ENCODE data around the gene MYOM1. TPM values are rescaled to one million over a fixed set of nuclear protein-coding genes. Genes with fewer than 3 reads are reported as not detected.

Gene MYOM1
- total RNA-seq, 1 experiment from 2014 or later = 0.07 TPM

DNA sequence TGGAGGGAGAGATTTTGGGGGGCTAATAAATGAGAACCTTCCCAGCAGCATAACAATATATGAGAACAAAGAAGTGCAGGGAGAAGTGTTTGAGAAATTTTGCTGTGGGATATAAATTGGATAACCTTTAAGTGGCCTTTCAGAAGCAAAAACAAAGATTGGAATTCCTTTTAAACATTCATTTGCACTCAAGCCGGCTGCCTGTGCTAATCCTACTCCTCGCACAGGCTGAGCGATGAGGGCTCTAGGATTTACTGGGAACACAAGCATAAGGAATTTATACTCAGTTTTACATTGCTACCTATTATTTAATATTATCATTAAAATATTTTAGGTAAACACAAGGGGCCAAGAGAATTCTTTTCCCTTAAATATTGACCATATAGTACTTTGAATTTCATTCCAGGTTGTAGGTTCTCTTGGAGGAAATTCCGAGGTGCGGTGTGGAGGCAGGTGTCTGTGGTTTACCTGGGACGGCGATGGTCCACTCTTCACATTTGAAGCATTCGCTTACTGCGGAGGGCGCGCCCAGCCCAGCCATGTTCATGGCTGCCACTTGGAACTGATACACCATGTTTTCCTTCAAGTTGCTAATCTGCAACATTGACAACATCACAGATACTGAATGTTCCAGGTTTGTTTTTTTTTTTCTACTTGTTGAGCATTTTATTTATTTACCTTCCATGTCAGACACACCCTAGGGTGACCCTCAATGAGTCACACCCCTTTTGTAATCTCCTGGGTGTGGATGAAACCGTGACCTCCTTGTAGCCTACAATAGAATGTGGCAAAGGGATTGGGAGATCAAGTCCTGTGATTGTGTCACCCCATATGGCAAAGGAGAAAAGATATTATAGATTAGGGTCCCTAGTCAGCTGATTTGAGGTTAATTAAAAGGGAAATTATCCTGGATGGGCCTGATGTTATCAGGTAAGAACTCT, 100.1 kb downstream of the MYOM1 start:
- H3K27me3 ChIP-seq (ENCODE audit: low read length) = no peaks in the 10 kb centered on the region
- H3K4me3 ChIP-seq (ENCODE audit: low read length) = no peak overlapping the region
- peak; percentile 84 for DNase-seq
- BruUV-seq (replicated peaks) = no TSS peak
- intact Hi-C loops (cut with micrococcal nuclease) = loop anchor here (5.0 to 10.0 kb wide), 2 partner anchors 102 to 335 kb away; partner anchors contain the start of gene TGIF1
- no peaks in the 10 kb centered on the region for H3K36me3 ChIP-seq (ENCODE audit: low read depth, low read length)
- H3K27ac ChIP-seq (ENCODE audit: low read length) = peak overlapping the region; percentile 38
- no peak overlapping the region for H2AFZ ChIP-seq (ENCODE audit: low read length)
- H3K9ac ChIP-seq (ENCODE audit: low read length) = no peak overlapping the region; the same call in 1 of the 2 replicates
- POLR2A ChIA-PET (ENCODE audit: unreplicated experiment) = no interaction called here
- no peaks in the 10 kb centered on the region for H3K79me2 ChIP-seq (ENCODE audit: low read length)
- CTCF ChIA-PET = no interaction called here
- peaks cover 50% of the 10 kb centered on the region for H3K4me1 ChIP-seq (ENCODE audit: insufficient read depth, low read length)
- H4K20me1 ChIP-seq (ENCODE audit: low read length) = no peaks in the 10 kb centered on the region
- H3K9me3 ChIP-seq (ENCODE audit: low read length) = no peaks in the 10 kb centered on the region
- peak overlapping the region; percentile 38; the same call in 1 of the 2 replicates for H3K4me2 ChIP-seq (ENCODE audit: low read length)
- ATAC-seq = peak; percentile 50
- no peaks in the 10 kb centered on the region for H3K9me2 ChIP-seq (replicated peaks; ENCODE audit: low read length)
- TF ChIP-seq, protein P1, sequence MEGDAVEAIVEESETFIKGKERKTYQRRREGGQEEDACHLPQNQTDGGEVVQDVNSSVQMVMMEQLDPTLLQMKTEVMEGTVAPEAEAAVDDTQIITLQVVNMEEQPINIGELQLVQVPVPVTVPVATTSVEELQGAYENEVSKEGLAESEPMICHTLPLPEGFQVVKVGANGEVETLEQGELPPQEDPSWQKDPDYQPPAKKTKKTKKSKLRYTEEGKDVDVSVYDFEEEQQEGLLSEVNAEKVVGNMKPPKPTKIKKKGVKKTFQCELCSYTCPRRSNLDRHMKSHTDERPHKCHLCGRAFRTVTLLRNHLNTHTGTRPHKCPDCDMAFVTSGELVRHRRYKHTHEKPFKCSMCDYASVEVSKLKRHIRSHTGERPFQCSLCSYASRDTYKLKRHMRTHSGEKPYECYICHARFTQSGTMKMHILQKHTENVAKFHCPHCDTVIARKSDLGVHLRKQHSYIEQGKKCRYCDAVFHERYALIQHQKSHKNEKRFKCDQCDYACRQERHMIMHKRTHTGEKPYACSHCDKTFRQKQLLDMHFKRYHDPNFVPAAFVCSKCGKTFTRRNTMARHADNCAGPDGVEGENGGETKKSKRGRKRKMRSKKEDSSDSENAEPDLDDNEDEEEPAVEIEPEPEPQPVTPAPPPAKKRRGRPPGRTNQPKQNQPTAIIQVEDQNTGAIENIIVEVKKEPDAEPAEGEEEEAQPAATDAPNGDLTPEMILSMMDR (conservative IDR thresholded peaks at IDR 0.05; ENCODE audit: low read depth, low read length) = no peak
- TF ChIP-seq EZH2phosphoT487 (IDR thresholded peaks at IDR 0.05; ENCODE audit: borderline replicate concordance, low read length) (no peak), EZH2 (IDR thresholded peaks at IDR 0.05; ENCODE audit: low read length, unreplicated experiment) (no peak)
- no peaks in the 10 kb centered on the region for H3F3A ChIP-seq (ENCODE audit: low read length, unreplicated experiment)

DNA sequence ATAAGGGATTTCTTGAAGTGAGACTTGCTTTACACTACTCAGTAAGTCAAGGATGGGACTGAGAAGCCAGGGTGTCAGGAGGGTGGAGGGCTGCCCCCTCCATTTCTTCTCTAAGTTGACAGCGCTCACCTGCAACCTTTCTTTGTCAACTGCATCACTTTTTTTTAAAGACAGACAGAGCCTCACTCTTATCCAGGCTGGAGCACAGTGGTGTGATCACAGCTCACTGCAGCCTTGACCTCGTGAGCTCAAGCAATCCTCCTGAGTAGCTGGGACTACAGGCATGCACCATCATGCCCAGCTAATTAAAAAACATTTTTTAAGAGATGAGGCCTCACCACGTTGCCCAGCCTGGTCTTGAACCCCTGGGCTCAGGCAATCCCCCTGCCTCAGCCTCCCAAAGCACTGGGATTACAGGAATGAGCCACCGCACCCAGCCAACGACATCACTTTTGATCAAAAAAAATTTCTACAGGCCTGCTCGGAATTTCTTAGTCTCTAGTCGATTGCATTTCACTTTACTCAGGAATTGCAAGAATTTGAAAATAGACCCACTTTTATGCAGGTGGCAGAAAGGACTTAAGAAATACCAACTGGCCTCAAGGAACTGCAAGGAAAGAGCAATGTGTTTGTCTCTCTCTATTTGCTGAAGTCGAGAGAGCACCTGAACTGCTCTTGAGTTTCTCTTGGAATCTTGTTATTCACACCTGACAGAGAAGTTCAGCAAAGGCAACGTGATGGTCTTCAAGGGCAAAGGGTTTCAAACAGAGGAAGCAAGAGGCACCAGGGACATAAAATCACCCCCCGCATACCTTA, 101.4 kb downstream of the MYOM1 start:
- no peaks in the 10 kb centered on the region for H4K20me1 ChIP-seq (ENCODE audit: low read length)
- no peak for TF ChIP-seq EZH2phosphoT487 (IDR thresholded peaks at IDR 0.05; ENCODE audit: borderline replicate concordance, low read length)
- TF ChIP-seq EZH2 (IDR thresholded peaks at IDR 0.05; ENCODE audit: low read length, unreplicated experiment) = no peak
- peak overlapping the region; percentile 70 for H3K4me2 ChIP-seq (ENCODE audit: low read length)
- no peaks in the 10 kb centered on the region for H3K9me3 ChIP-seq (ENCODE audit: low read length)
- H3K27me3 ChIP-seq (ENCODE audit: low read length) = no peaks in the 10 kb centered on the region
- peaks cover 50% of the 10 kb centered on the region for H3K4me1 ChIP-seq (ENCODE audit: insufficient read depth, low read length)
- H3K4me3 ChIP-seq (ENCODE audit: low read length) = no peak overlapping the region
- BruUV-seq (replicated peaks) = TSS peak; percentile 74
- H3K79me2 ChIP-seq (ENCODE audit: low read length) = no peaks in the 10 kb centered on the region
- no peaks in the 10 kb centered on the region for H3K9me2 ChIP-seq (replicated peaks; ENCODE audit: low read length)
- H3K36me3 ChIP-seq (ENCODE audit: low read depth, low read length) = no peaks in the 10 kb centered on the region
- DNase-seq (no peak), ATAC-seq (0 out of 2 replicates have a peak, but pooled peaks have one; percentile 2)
- no peak overlapping the region for H2AFZ ChIP-seq (ENCODE audit: low read length)
- no peaks in the 10 kb centered on the region for H3F3A ChIP-seq (ENCODE audit: low read length, unreplicated experiment)
- ChIA-PET POLR2A (ENCODE audit: unreplicated experiment) (interaction anchor here (0.6 kb wide), 1 partner anchor 112 kb away, joined by 5 read pairs; no protein-coding TSS in a partner anchor), CTCF (interaction anchor here (1.0 kb wide), 1 partner anchor 127 kb away, joined by 3 read pairs; no protein-coding TSS in a partner anchor)
- intact Hi-C loops (cut with micrococcal nuclease) = loop anchor here (5.0 kb wide), 1 partner anchor 101 kb away; no protein-coding TSS in a partner anchor
- H3K27ac ChIP-seq (ENCODE audit: low read length) = peak overlapping the region; percentile 76
- H3K9ac ChIP-seq (ENCODE audit: low read length) = peak overlapping the region; percentile 47
